Neural progenitor cell (in vitro differentiated cells): ENCODE results near the gene CRTC3.

Experiments
- EZH2 ChIP-seq: fragments of 200-600 bp; sonication (generic); IDR thresholded peaks from 2 replicates; pipeline ENCODE4 v1.6.1; 2017; ENCODE audit warnings: antibody characterized with exemption, mild to moderate bottlenecking, moderate library complexity
- EZH2phosphoT487 ChIP-seq: fragments of 200-600 bp; sonication (generic); IDR thresholded peaks from 2 replicates; pipeline ENCODE4 v1.6.1; 2017; ENCODE audit warnings: antibody characterized with exemption
- TF ChIP-seq, protein P1 (sequence below): fragments of 200-600 bp; sonication (generic); IDR thresholded peaks from 2 replicates; pipeline ENCODE4 v1.5.1; 2017; ENCODE audit warnings: antibody characterized with exemption, mild to moderate bottlenecking

DNA sequence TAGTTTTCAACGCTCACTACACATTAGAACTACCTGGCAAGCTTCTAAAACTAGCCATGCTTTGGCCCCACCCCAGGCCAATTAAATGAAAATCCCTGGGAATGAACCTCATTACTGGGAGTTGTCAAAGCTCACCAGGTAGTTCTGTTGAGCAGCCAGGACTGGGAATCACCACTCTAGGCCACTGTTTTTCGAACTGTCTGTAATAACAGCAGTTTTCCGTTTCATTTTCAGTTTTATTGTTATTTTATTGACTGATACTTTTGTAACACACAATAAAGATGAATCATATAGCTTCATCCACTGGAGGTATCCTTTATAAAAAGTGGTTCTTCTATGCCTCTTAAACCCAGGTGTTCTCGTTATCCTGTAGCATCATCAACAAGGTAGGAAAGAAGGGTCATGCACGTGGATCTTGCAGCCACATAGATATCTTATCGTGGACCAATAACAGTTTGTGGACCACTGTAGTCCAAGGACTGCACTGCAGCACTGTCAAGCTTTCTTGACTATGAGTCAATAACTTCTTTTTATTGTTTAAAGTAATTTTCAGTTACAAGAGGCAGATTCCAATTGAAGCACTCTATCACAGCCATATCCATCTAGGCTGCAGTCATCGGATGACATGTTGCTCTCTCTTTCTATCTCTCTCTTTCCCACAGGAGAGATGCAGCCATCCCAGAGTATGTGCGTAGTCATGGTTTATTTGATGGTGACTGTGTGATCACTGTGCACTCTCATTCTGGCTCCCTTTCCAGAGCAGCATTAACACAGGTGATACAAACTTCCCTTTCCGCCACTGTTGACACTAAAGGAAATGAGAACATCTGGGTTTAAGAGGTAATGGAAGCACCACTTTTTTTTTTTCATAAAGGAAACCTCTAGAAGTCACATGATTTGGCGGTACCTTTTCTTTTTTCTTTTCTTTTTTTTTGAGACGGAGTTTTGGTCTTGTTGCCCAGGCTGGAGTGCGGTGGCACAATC lies 148.4 kb downstream of the CRTC3 start:
- TF ChIP-seq, protein P1, sequence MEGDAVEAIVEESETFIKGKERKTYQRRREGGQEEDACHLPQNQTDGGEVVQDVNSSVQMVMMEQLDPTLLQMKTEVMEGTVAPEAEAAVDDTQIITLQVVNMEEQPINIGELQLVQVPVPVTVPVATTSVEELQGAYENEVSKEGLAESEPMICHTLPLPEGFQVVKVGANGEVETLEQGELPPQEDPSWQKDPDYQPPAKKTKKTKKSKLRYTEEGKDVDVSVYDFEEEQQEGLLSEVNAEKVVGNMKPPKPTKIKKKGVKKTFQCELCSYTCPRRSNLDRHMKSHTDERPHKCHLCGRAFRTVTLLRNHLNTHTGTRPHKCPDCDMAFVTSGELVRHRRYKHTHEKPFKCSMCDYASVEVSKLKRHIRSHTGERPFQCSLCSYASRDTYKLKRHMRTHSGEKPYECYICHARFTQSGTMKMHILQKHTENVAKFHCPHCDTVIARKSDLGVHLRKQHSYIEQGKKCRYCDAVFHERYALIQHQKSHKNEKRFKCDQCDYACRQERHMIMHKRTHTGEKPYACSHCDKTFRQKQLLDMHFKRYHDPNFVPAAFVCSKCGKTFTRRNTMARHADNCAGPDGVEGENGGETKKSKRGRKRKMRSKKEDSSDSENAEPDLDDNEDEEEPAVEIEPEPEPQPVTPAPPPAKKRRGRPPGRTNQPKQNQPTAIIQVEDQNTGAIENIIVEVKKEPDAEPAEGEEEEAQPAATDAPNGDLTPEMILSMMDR: no peak
- no peak for TF ChIP-seq EZH2
- no peak for TF ChIP-seq EZH2phosphoT487
